HTR-8/SVneo (cell line): ENCODE measurements around the gene RALGDS.
"Not testable (repeated sequence)": the region's sequence is repeated elsewhere in the genome, so short reads cannot be mapped to it uniquely, and the experiment has no call there.

Experiments used
- DNase-seq: peaks from one replicate; pipeline ENCODE4 v3.0.0; 2011; ENCODE audit warnings: low spot score, mixed read lengths; ENCODE audit not compliant: insufficient read length
- FAIRE-seq: peaks from 2 replicates; lab custom pipeline; 2011; peaks lifted over from hg19 to GRCh38; lab: Jason Lieb, UNC

RALGDS gene

DNA sequence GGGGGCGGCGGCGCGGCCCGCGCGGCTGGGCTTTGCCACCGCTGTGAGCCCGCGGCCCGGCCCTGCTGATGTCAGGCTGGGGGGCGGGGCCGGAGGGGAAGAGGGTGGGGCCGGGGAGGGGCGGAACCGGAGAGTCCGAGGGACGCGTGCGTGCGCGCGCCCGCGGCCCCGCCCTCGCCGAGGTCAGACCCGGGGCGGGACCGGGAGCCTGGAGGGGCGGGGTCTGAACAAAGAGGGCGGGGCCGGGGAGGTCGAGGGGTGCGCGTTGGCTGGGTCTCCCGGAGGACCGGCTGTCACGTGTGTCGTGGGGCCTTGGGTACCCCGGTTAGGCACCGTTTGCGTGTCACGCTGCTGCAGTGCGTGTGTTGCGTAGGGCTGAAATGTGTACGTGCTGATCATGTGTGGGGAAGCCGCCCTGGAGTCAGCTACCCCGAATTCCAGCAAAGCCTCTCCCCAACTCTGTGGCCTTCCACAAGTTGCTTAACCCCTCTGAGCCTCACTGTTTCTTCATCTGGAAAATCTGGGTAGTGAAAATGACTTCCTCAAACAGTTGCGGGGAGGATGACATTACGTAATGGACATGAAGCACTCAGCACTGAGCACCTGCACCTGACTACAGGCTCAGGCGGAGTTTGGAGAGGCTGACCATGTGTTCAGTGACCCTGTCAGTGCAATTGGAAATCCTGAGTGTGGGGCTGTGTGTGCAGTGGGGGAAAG is at the start of gene RALGDS:
Gene RALGDS (minus strand): TSS at position 43 of the 717 bp plus-strand sequence. CDS start 86 bp downstream, outside the sequence.
- peak; percentile 75 for DNase-seq
- no peak for FAIRE-seq

DNA sequence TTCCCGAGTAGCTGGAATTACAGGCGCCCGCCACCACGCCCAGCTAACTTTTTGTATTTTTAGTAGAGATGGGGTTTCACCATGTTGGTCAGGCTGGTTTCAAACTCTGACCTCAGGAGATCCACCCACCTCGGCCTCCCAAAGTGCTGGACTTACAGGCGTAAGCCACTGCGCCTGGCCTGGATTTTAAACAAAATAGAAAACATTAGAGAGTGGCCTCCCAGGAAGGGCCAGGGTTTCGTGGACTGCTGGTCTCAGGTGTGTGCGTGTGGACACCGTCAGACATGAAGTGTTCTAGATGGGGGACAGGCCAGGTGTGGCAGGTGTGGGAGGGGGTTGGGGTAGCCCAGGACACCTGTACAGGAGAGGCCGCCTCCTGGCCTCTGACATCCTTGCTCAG is 49.7 kb upstream of the RALGDS start:
- DNase-seq = no peak
- FAIRE-seq = no peak

GRCh38 chr9:133169687-133170086 is 48.6 kb upstream of the RALGDS start:
- FAIRE-seq, DNase-seq: not testable (repeated sequence)

- DNase-seq (no peak), FAIRE-seq (no peak)
Measured at GRCh38 chr9:133169102-133169501, 48.1 kb upstream of the RALGDS start.

DNA sequence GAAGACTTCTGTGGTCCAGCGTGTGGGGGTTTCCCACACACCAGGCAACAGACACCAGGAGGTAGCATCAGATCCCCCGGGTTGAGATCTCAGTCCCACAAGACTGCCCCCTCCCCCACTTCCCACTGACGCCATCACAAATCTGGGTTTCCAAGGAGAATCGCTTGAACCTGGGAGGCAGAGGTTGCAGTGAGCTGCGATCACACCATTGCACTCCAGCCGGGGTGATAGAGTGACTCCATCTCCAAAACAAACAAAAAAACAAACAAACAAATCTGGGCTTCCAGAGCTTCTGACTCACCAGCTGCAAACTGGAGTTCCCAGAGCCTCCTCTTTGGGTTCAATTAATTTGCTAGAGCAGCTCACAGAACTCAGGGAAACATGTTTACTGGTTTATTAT is 47.4 kb upstream of the RALGDS start:
- DNase-seq (no peak), FAIRE-seq (no peak)

DNA sequence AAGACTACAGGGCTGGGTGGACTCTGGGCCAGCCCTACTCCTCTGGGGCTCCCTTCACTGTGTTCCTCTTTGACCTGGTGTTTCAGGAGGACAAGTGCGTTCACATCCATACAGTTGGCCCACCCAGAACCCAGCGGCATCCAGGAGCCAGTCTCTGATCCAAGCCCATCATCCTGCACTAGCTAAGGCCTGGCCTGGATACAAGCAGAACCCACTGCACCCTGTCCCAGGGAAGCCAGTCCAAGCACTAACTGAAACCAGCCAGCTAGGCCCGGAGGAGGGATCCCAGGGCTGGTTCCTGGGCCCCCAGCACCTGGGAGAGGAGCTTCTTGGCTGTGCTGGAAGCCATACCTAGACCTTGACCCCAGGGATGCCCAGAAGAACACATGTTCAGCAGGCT is 46.7 kb upstream of the RALGDS start:
- no peak for FAIRE-seq
- no peak for DNase-seq

- FAIRE-seq (no peak), DNase-seq (no peak)
Measured at GRCh38 chr9:133167096-133167730, 46.2 kb upstream of the RALGDS start.

DNA sequence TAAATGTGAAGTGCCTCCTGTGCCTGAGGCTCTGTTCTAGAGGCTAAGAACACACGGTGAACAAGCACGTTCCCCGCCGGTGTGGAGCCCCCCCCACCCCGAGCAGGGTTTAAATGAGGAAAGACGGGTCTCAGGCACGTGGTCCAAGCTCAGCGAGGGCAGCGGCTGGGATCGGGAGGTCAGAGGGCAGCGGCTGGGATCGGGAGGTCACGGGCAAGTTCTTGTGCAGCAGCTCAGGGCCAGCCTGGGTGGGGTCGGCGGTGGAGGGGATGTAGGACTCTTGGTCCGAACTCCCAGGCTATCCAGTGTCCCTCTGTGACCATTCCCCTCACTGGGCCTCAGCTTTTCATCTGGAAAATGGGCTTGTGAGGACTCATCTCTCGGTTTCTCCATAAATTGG is 45.4 kb upstream of the RALGDS start:
- no peak for FAIRE-seq
- no peak for DNase-seq

GRCh38 chr9:133165452-133165730 is 44.4 kb upstream of the RALGDS start:
- no peak for FAIRE-seq
- DNase-seq = no peak

DNA sequence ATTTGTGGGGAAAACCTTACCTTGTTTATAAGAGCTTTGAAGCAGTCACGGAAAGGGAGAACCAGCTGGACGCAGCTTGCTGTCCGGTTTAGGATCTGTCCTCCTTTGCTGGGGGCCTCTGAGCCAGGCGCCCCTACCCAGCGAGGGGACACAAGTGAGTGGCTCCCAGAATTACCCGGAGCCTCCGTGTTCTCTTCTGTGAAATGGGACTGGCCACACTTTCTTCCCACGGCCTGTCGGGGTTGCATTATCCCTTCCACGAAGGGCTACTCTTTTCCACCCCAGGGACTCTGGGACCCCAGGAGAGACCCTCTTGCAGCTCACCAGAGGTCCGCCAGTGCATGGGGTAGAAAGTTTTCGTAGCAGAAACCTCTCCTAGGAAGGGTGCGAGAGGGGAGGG is 43.2 kb upstream of the RALGDS start:
- no peak for DNase-seq
- no peak for FAIRE-seq

- DNase-seq = peak; percentile 68
- no peak for FAIRE-seq
Measured at GRCh38 chr9:133163504-133164172, 42.6 kb upstream of the RALGDS start, which contains the start of gene GBGT1. Gene GBGT1, minus strand, starts transcription at chr9:133163914. Its CDS starts 1,502 bp downstream, at chr9:133162412.

GRCh38 chr9:133162861-133163503 is 41.9 kb upstream of the RALGDS start:
- DNase-seq = no peak
- no peak for FAIRE-seq

GRCh38 chr9:133161547-133161950 is 40.5 kb upstream of the RALGDS start:
- DNase-seq (no peak), FAIRE-seq (no peak)

DNA sequence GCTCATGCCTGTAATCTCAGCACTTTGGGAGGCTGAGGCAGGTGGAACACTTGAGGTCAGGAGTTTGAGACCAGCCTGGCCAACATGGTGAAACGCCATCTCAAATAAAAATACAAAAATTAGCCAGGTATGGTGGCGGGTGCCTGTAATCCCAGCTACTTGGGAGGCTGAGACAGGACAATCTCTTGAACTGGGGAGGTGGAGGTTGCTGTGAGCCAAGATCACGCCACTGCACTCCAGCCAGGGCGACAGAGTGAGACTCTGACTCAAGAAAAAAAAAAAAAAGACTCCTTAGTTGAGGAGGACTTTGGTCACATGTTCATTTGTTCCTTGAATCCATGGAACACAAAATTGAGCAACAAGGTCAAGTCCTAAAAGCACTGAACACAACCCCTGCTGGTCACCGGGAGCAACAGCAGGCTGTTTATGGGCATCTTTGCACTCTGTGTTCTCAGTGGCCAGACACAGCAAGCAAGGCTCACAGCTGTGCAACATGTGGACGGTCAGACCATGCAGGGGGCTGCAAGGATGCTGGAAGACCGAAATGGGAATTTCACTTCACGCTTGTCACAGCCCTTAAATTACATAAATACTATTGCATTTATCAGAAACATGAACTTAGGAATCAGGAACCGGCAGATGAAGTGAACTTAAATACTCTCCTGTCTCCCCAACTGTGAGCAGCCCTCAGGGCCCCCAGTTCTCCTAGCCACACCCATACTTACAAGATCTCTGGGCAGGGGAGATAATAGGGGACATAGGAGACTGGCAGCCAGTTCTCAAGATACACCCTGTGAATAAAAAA is 39.9 kb upstream of the RALGDS start:
- FAIRE-seq = no peak
- DNase-seq = peak; percentile 65

DNA sequence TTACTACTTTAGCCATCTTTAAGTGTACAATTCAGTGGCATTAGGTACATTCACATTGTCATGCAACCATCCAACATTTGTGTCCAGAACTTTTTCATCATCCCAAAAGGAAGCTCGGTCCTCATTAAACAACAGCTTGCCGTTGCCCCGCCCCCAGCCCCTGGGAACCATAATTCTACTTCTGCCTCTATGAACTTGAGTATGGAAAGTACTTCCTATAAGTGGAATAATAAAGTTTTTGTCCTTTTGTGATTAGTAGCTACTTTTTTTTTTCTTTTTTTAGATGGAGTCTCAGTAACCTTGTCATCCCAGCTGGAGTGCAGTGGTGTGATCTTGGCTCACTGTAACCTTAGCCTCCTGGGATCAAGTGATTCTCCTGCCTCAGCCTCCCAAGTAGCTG is 37.7 kb upstream of the RALGDS start:
- no peak for FAIRE-seq
- no peak for DNase-seq

DNA sequence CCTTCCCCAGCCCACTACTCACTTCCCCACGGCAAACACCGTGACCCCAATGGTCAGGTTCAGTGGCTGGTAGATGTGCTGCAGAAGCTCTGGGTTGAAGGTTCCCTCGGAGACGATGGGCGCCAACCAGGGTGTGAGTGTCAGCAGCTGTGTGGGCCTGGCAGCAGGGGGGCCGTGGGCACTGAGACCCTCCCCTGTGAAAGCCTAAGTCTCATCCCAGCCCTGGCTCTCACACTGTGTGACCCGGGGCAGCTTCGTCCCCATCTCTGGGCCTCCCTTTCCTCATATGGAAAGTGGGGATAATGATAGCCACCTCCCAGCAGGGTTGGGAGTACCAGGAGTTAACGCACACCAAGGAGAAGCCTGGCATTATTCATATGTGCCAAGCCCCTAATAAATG is 34.1 kb upstream of the RALGDS start:
- no peak for DNase-seq
- no peak for FAIRE-seq

- DNase-seq = no peak
Measured at GRCh38 chr9:133154097-133154989, 33.3 kb upstream of the RALGDS start.

DNA sequence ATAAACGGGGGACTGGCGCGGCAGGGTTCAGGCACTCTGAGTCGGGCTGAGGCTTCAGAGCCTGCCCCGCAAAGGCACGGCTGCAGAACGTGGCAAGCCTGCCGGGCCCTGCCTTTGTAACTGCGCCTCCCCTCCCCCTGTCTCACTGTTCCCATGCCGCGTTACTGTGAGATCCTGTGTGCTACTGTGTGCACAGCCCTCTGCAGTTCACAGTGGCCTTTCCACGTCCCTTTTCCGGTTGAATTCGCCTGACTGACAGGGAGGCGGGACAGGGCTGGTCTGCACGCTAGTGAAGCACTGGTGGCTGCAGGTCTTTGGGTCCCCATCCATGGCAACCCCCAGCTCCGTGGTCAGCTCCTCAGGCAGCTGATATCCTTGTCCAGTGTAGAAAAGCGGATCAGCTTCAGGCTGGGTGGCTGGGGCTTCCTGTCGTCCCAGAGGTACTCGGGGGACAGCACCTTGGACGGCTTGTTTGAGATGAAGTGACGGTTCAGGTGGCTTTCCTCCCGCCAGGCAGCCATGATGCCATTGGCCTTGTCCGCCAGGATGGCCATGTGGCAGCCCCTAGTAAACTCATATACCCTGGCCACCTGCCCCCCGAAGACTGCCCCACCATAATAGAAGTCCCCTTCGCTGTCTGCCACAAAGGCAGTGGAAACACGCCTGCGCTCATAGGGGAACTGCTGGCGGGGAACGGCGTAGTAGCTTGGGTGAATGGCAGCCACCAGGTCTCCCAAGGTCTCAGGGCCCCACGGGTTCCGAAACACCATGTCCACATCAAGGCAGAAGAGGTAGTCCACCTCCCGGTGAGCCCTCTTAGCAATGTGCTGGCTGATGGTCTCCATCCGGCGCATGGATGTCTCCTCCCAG is 32.4 kb upstream of the RALGDS start:
- FAIRE-seq = no peak
- DNase-seq = no peak

More at GRCh38 chr9:133154097-133154989, 33.3 kb upstream of the RALGDS start:
- FAIRE-seq = no peak
